K562 (cell line): ENCODE measurements around the gene IDI2. TPM values are rescaled to one million over a fixed set of nuclear protein-coding genes. Genes with fewer than 3 reads are reported as not detected.

Experiments used
- ATAC-seq: fragments of 200-7000 bp; cut with Tn5 transposase; 3 replicates; pipeline ENCODE4 v1.9.1; 2020; ENCODE audit warnings: moderate library complexity
- BruUV-seq: library from RNA; stranded (reverse); fragments of 400-500 nt; replicated peaks from 2 replicates; lab custom pipeline; 2021; lab: Mats Ljungman, UMichigan
- CTCF ChIA-PET: fragments of 300-600 bp; formaldehyde crosslinking; extraction: SDS; loops from one replicate; lab custom pipeline; 2021; ENCODE audit warnings: low intra/inter-chr PET ratio; lab: Yijun Ruan, JAX
- POLR2A ChIA-PET: fragments of 300-600, 350-650 bp; sonication (Branson Sonifier 250); formaldehyde crosslinking; extraction: SDS; loops from one replicate; lab custom pipeline; 2021; ENCODE audit warnings: antibody characterized with exemption, inconsistent platforms; lab: Yijun Ruan, JAX
- DNase-seq, 4 experiments: peaks; one replicate each; pipeline versions ENCODE4 v3.0.0 to v3.0.0-alpha.2; 2011 to 2018; ENCODE audit warnings: low spot score in 3 of 4, mixed read lengths in 3 of 4; ENCODE audit errors: extremely low read depth in 1 of 4
- FAIRE-seq: peaks from 2 replicates; lab custom pipeline; 2011; peaks lifted over from hg19 to GRCh38; lab: Jason Lieb, UNC
- H2AFZ ChIP-seq: 2 replicates; pipeline ENCODE4 v1.6.0; 2011; ENCODE audit warnings: low read depth, low read length, control low read depth, inconsistent platforms
- H3K27ac ChIP-seq: fragments of 200-600 bp; 3 replicates; pipeline ENCODE4 v1.8.0; 2011; ENCODE audit warnings: low read depth, mild to moderate bottlenecking, control low read depth, inconsistent platforms, low read length, moderate library complexity, mixed read lengths; ENCODE audit errors: extremely low read depth
- H3K27me3 ChIP-seq, 2 experiments: fragments of 300-600 bp in 1 of 2; 2 replicates in 1 of 2; 3 replicates in 1 of 2; pipeline versions ENCODE4 v1.6.0 to v1.8.0; 2011; ENCODE audit warnings: inconsistent platforms in 2 of 2, low read length in 2 of 2, mild to moderate bottlenecking in 1 of 2, mixed read lengths in 1 of 2, moderate library complexity in 1 of 2; ENCODE audit not compliant: control insufficient read depth in 2 of 2, insufficient read depth in 2 of 2
- H3K36me3 ChIP-seq: fragments of 300-600 bp; 3 replicates; pipeline ENCODE4 v1.8.0; 2011; ENCODE audit warnings: mild to moderate bottlenecking, low read length, inconsistent platforms; ENCODE audit not compliant: control insufficient read depth, insufficient read depth
- H3K4me1 ChIP-seq, 2 experiments: fragments of 200-600 bp in 1 of 2; replicated peaks in 1 of 2; 2 replicates in 1 of 2; 3 replicates in 1 of 2; pipeline versions ENCODE4 v1.5.1 to v1.8.0; 2011; ENCODE audit warnings: inconsistent platforms in 2 of 2, low read length in 2 of 2, mild to moderate bottlenecking in 1 of 2, mixed read lengths in 1 of 2, moderate library complexity in 1 of 2; ENCODE audit not compliant: control insufficient read depth in 2 of 2, insufficient read depth in 2 of 2
- H3K4me2 ChIP-seq: 2 replicates; pipeline ENCODE4 v1.6.1; 2011; ENCODE audit warnings: low read length, control low read depth, inconsistent platforms, mixed read lengths; ENCODE audit not compliant: insufficient read depth
- H3K4me3 ChIP-seq: fragments of 200-600 bp; sonication (generic), shearing (Covaris generic); 2 replicates; pipeline ENCODE4 v1.5.1; 2016; ENCODE audit warnings: control low read depth, inconsistent platforms
- H3K79me2 ChIP-seq: fragments of 200-600 bp; 3 replicates; pipeline ENCODE4 v1.8.0; 2011; ENCODE audit warnings: low read length, inconsistent platforms; ENCODE audit not compliant: control insufficient read depth, insufficient read depth
- H3K9ac ChIP-seq, 2 experiments: 2 replicates each; pipeline versions ENCODE4 v1.6.0 to v1.6.1; 2011; ENCODE audit warnings: low read depth in 2 of 2, low read length in 2 of 2, control low read depth in 1 of 2, inconsistent platforms in 1 of 2, mild to moderate bottlenecking in 1 of 2, mixed read lengths in 1 of 2; ENCODE audit not compliant: insufficient read depth in 1 of 2
- H3K9me1 ChIP-seq: one replicate; pipeline ENCODE4 v1.6.0; 2011; ENCODE audit warnings: inconsistent platforms, mild to moderate bottlenecking, low read length, moderate library complexity; ENCODE audit not compliant: control insufficient read depth, insufficient read depth
- H3K9me3 ChIP-seq: replicated peaks from 2 replicates; pipeline ENCODE4 v1.5.1; 2011; ENCODE audit warnings: low read depth, low read length, inconsistent platforms; ENCODE audit not compliant: control insufficient read depth, insufficient read depth
- H4K20me1 ChIP-seq: replicated peaks from 2 replicates; pipeline ENCODE4 v1.6.1; 2011; ENCODE audit warnings: low read length, inconsistent platforms, mixed read lengths; ENCODE audit not compliant: control insufficient read depth, insufficient read depth
- ESRRA ChIP-seq: fragments of 450-650 bp; IDR thresholded peaks from 2 replicates; pipeline ENCODE4 v1.6.1; 2014; ENCODE audit warnings: low read depth, mild to moderate bottlenecking, moderate library complexity, borderline replicate concordance
- FOXK2 ChIP-seq, 2 experiments: fragments of 450-650 bp; IDR thresholded peaks in 1 of 2; conservative IDR thresholded peaks in 1 of 2; 2 replicates each; pipeline ENCODE4 v1.6.1; 2016; ENCODE audit warnings: low read depth in 2 of 2, mild to moderate bottlenecking in 1 of 2
- FOXP1 ChIP-seq: sonication (generic); formaldehyde crosslinking; IDR thresholded peaks from 2 replicates; pipeline ENCODE4 v1.8.0; 2022; ENCODE audit warnings: mild to moderate bottlenecking, missing genetic modification reagents
- NFRKB ChIP-seq: fragments of 450-650 bp; IDR thresholded peaks from 2 replicates; pipeline ENCODE4 v1.6.1; 2016; ENCODE audit warnings: low read depth
- RAD51 ChIP-seq: fragments of 450-650 bp; IDR thresholded peaks from 2 replicates; pipeline ENCODE4 v1.7.1; 2016; ENCODE audit warnings: low read depth, mild to moderate bottlenecking, borderline replicate concordance
- RFX7 ChIP-seq: fragments of 250-450 bp; sonication (Bioruptor Pico); IDR thresholded peaks from 2 replicates; pipeline ENCODE4 v1.5.1; 2021; ENCODE audit warnings: mild to moderate bottlenecking
- SIRT6 ChIP-seq: IDR thresholded peaks from one replicate; pipeline ENCODE4 v1.6.1; 2012; ENCODE audit warnings: low read depth, mild to moderate bottlenecking, control low read depth, inconsistent platforms, low read length, moderate library complexity
- TSC22D4 ChIP-seq: fragments of 450-650 bp; IDR thresholded peaks from 2 replicates; pipeline ENCODE4 v1.6.1; 2016; ENCODE audit warnings: missing genetic modification characterization, missing biosample characterization, control low read depth
- ZBTB7A ChIP-seq: IDR thresholded peaks from 2 replicates; pipeline ENCODE4 v1.6.1; 2011; ENCODE audit warnings: low read depth, mild to moderate bottlenecking, low read length, moderate library complexity, borderline replicate concordance; ENCODE audit not compliant: control insufficient read depth
- WGBS: fragments of 100-300 bp; shearing (Covaris generic); methylation state at CpG from one replicate; pipeline ENCODE4 v1.1.6; 2016; ENCODE audit warnings: low coverage, mixed read lengths; ENCODE audit not compliant: insufficient coverage; ENCODE audit errors: missing lambda C conversion rate; 5-methylcytosine and 5-hydroxymethylcytosine counted together
- in situ Hi-C: fragments of 300-500 bp; cut with MboI; formaldehyde crosslinking; loops from 4 replicates; pipeline ENCODE4 v1.15.0; 2018; ENCODE audit warnings: inconsistent platforms, mixed read lengths
- intact Hi-C: fragments of 100-400 bp; cut with micrococcal nuclease; formaldehyde crosslinking; loops from 2 replicates; pipeline ENCODE4 v1.14.2; 2022
- polyA plus RNA-seq, 8 experiments: library from polyadenylated mRNA; depleted of rRNA in 4 of 8; stranded (reverse) in 5 of 8; unstranded in 3 of 8; fragments of >200 nt; fragmentation: Nextera tagmentation in 2 of 8; fragmentation: Illumina TruSeq in 1 of 8; extraction: Ambion mirVana in 2 of 8; extraction: Trizol in 1 of 8; gene quantifications; 2 replicates each; pipeline versions ENCODE4 v1.2.1 to v1.2.3, GENCODE V29; 2011 to 2014; ENCODE audit warnings: inconsistent platforms in 1 of 8, missing spikeins in 1 of 8
- total RNA-seq, 7 experiments: library from RNA; depleted of rRNA in 6 of 7; stranded (reverse); fragments of >200 nt in 6 of 7; fragmentation: Illumina TruSeq in 2 of 7; extraction: Trizol in 2 of 7; gene quantifications; 2 replicates each; pipeline versions ENCODE4 v1.2.1 to v1.2.3, GENCODE V29; 2011 to 2021; ENCODE audit warnings: low replicate concordance in 1 of 7
- TF ChIP-seq, protein P1 (sequence below): fragments of 250-450 bp; sonication (Bioruptor Pico); IDR thresholded peaks from 2 replicates; pipeline ENCODE4 v1.5.0; 2021

Gene IDI2
- total and polyA plus RNA-seq, 9 of the 15 experiments (the other 6 are each of a cell fraction or from before 2014, with no cell fraction given): not detected

DNA sequence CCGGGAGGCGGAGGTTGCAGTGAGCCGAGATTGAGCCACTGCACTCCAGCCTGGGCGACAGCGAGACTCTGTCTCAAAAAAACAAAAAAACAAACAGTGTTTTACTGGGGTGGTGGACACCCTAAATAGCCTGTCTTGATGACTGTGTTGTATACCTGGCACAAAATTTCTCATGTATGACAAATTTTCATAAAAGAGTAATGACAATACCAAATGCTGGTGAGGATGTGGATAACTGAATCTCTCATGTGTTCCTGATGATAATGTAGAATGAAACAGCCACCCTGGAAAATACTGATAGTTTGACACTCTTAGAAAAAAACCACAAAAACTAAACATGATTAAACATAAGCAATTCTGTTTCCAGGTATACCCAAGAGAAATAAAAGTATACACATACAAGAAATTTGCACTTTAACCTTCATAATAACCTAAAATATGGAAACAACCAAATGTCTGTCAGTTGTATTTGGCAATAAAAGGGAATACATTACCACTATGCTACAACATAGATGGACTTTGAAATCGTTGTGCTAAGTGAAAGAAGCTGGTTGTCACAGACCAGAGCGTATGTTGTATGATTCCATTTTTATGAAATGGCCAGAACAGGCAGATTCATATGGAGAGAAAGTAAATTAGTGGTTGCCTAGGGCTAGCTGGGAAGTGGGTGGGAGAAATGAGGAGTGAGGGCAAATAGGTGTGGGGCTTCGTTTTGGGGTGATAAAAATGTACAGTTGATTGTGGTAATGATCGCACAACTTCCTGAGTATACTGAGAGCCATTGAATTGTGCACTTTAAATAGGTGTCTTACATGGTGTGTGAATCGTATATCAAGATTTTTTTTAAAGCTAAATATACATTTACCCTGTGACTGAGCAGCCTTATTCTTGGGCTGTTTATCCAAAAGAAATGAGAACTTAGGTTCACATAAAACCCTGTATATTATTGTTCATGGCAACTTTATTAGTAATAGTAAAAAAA is 43.0 kb upstream of the IDI2 start:
- no peak for FAIRE-seq
- WGBS: 72% methylated on average over 9 of the region's 10 CpGs
- BruUV-seq: no TSS peak
- H3K27me3 ChIP-seq: no peaks in the 10 kb centered on the region
- in situ Hi-C loops: no loop called here
- H3K9me1 ChIP-seq: no peaks in the 10 kb centered on the region
- no peaks in the 10 kb centered on the region for H4K20me1 ChIP-seq
- H3K9me3 ChIP-seq: no peaks in the 10 kb centered on the region
- H3K9ac ChIP-seq: no peak overlapping the region
- peaks cover 12% of the 10 kb centered on the region; the same call in 2 of the 3 replicates for H3K36me3 ChIP-seq
- CTCF ChIA-PET: no interaction called here
- no peak for TF ChIP-seq SIRT6
- TF ChIP-seq RFX7 (CRISPR knock-in tag): no peak
- no peak for TF ChIP-seq NFRKB
- TF ChIP-seq FOXP1 (CRISPR knock-in tag): no peak
- TF ChIP-seq TSC22D4 (tag): no peak
- no peak for TF ChIP-seq ESRRA
- TF ChIP-seq RAD51: no peak
- TF ChIP-seq, protein P1, sequence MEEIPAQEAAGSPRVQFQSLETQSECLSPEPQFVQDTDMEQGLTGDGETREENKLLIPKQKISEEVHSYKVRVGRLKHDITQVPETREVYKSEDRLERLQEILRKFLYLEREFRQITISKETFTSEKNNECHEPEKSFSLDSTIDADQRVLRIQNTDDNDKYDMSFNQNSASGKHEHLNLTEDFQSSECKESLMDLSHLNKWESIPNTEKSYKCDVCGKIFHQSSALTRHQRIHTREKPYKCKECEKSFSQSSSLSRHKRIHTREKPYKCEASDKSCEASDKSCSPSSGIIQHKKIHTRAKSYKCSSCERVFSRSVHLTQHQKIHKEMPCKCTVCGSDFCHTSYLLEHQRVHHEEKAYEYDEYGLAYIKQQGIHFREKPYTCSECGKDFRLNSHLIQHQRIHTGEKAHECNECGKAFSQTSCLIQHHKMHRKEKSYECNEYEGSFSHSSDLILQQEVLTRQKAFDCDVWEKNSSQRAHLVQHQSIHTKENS: no peak
- no peak for TF ChIP-seq FOXK2 (conservative IDR thresholded peaks at IDR 0.05 in 1 of 2, IDR thresholded peaks at IDR 0.05 in 1 of 2; ENCODE audit: low read depth in 2 of 2)
- no peak for TF ChIP-seq ZBTB7A
- TF ChIP-seq, all 486 proteins: peak for 0
- no peak overlapping the region for H2AFZ ChIP-seq
- DNase-seq (no peak), ATAC-seq (no peak)
- no peak overlapping the region for H3K4me3 ChIP-seq
- POLR2A ChIA-PET: interaction anchor here (0.5 to 2.1 kb wide), 3 partner anchors 11 to 20 kb away, joined by 4 to 11 read pairs (median 4); partner anchors contain the start of gene IDI1
- no peak overlapping the region for H3K4me2 ChIP-seq
- H3K4me1 ChIP-seq: no peaks in the 10 kb centered on the region; a peak in 1 of 5 replicates
- H3K79me2 ChIP-seq: no peaks in the 10 kb centered on the region
- intact Hi-C loops: no loop called here
- H3K27ac ChIP-seq: no peak overlapping the region
